ENCODE results near the gene RASD2.

RASD2 gene

DNA sequence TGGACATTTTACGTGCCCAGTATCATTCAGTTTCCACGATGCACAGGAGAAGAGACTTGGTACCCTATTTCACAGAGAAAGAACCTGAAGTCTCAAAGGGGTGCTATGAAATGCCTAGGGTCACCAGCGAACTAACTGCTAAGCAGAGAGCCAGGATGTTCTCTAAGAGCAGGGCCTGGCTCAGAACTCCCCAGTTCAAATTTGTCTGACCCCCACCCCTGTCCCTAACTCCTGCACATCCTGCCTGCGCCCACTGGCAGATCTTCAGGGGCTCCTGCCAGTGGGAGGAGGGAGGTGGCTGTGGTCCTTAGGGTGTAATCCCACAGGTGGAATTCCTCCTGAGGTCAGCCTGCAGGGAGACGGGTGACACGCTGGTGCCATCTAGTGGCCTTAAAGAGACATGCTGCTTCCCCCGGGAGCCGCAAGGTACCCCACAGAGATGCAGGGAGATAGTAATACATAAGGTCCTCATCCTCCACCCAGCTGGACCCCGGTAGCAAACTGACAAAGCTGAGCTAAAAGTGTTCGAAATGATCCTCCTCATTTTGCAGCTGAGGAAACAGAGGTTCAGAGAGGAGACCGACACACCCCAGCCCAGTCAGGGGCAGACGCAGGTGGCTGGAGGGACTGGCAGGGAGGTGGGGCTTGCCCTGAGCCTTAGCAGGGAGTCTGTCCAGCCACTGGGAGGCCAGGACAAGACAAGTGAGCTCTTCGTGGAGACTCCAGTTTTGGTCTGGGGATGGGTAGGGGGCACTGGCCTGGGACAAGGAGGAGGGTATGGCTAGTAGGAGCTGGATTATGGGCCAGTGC, 42.4 kb downstream of the RASD2 start:
- peak; percentile 51 for DNase-seq (ENCODE audit: low spot score)

DNA sequence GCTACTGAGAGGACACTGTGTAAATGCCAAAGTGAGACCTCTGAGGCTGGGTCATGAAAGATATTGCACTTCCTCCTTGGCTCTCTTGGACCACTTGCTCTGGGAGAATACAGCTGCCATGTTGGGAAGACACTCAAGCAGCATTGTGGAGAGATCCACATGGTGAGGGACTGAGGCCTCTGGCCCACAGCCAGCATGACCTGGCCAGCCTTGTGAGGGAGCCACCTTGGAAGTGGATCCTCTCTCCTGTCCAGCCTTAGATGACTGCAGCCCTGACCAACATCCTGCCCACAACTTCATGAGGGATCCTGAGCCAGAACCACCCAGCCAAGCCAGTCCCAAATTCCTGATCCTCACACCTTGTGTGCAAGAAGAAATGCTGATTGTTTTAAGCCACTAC, 46.1 kb downstream of the RASD2 start:
- no peak for DNase-seq (ENCODE audit: low spot score)

DNA sequence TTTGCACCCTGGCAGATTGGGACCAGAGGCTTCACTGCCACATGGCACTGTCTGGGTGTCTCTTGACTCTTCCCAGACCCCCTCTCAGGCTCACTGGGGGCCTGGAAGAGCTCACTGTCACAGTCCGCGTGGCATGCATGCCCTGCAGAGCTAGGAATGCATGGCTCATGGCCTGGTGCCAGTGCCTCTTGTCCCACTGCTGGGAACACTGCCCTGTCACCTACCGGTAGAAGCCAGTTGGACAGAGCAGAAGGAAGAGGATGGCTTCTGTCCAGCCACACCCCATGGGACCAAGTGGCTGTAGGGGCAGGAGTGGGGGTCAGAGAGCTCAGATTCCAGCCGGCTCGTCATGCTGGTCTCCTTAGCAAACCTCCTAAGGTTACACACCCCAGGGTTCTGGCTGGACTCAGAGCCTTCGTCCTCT, 46.8 kb downstream of the RASD2 start:
- no peak for DNase-seq (ENCODE audit: low spot score)

DNA sequence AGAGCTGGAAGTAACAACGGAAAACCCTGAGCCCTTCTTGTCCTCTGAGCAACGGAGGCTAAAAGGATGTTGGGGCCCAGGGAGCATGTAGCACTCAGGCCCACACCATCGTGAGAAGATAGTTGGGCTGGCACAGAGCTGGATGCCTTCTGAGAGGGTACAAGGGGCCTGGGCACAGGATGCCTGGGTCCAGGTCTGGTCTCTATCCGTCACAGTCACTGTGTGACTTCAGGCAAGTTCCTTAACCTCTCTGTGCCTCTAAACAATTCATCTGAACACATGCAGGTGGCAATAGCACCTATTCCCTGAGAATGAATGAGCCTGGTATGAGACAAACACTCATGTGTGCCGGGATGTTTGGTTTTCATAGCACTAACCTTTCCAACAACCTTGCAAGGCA, 47.3 kb downstream of the RASD2 start:
- no peak for DNase-seq (ENCODE audit: low spot score)

DNA sequence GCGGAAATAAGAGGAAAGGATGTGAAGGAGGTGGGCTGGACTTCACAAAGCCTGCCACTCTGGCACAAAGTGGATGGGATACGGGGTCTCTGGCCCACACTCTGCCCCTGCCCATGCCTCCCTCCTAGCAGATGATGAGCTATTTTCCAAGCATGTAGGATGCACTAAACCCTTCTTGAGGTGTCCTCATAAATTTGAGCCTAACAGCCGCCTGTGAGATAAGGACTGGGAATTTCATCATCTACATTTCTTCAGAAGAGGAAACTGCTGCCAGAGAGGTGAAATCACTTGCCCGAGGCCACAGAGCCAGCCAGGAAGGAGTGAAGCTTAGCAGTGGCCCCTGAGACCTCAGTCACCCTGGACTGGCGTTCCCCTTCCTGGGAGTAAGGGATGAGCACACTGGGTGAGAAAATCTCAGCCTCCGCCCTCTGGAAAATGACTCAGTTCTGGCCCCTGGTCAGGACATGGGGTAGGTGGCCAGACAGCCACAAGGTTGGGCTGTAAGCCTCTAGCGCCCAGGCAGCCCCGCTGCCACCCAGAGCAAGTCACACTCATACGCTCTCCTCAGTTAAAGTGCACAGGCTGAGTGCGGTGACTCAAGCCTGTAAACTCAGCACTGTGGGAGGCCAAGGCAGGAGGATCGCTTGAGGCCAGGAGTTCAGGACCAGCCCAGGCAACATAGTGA, 48.6 kb downstream of the RASD2 start:
- no peak for DNase-seq (ENCODE audit: low spot score)

DNA sequence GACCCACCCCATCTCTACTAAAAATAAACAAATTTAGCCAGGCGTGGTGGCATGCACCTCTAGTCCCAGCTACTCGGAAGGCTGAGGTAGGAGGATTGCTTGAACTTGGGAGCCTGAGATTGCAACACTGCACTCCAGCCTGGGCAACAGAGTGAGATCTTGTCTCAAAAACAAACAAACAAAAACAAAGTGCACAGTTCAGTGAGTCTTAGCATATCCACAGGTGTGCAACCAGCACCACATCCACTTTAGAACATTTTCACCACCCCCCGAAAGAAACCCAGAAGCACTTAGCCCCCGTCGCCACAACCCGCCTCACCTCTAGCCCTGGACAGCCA, 49.1 kb downstream of the RASD2 start:
- DNase-seq (ENCODE audit: low spot score), result no peak

GRCh38 chr22:35590634-35591295, 50.1 kb downstream of the RASD2 start:
- DNase-seq (ENCODE audit: low spot score), result no peak

DNA sequence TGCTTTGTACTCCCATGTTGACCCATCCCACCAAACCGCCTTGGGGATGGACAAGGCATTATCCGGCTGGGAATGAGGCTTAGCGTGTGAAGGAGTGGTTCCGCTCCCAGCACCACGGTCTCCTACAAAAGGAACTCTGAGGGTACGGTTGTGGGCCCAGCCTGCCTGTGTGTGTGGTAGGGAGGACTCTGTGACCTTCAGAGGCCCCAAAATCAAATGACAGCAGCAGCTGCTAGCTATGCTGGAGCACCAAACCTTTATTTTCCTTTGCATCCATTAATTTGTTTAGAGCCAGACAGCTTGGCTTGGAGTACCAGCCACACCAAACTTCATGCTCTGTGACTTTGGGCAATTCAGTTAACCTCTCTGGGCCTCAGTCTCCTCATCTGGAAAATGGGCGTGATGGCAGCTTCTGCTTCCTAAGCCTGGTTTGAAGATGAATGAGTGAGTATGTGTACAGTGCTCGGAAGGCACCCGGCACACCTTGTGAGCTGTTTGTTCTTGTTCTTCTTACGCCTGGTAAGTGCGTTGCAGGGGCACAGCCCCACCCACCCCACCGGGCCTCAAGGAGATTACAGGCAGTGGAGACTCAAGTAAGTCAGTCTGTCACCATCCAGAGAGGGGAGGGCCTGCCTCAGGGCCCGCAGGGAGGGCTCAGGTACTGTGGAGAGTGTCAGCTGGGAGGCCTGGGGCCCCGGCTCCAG, 51.2 kb downstream of the RASD2 start:
- no peak for DNase-seq (ENCODE audit: low spot score)

- DNase-seq (ENCODE audit: low spot score), result no peak
These were observed 51.9 kb downstream of the RASD2 start for GRCh38 chr22:35592418-35592967.

DNA sequence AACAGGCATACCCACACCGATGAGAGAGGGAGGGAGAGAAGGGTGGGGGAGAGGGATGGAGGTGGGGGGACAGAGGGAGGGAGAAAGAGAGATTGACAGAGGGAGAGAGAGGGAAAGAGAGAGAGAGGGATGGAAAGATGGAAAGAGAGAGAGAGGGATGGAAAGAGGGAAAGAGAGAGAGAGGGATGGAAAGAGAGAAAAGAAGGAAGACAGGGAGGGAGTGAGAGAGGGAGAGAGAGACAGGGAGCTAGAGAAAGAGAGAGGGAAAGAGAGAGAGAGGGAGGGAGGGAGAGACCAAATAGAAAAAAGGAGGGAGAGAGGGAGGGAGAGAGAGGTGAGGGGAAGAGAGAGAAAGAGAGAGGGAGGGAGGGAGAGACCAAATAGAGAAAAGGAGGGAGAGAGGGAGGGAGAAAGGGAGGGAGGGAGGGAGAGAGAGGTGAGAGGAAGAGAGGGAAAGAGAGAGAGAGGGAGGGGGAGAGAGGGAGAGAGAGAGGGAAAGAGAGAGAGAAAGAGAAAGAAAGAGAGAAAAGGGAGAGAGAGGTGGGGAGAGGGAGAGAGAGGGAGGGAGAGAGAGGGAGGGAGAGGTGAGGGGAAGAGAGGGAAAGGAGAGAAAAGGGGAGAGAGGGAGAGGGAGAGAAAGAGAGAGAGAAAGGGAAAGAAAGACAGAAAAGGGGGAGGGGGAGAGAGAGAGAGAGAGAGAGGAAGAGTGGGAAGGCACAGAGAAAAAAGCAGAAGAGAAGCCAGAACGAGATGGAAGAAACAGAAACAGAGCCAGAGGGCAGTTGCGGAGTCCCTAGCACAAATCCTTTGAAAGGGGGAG, 52.6 kb downstream of the RASD2 start:
- no peak for DNase-seq (ENCODE audit: low spot score)

DNA sequence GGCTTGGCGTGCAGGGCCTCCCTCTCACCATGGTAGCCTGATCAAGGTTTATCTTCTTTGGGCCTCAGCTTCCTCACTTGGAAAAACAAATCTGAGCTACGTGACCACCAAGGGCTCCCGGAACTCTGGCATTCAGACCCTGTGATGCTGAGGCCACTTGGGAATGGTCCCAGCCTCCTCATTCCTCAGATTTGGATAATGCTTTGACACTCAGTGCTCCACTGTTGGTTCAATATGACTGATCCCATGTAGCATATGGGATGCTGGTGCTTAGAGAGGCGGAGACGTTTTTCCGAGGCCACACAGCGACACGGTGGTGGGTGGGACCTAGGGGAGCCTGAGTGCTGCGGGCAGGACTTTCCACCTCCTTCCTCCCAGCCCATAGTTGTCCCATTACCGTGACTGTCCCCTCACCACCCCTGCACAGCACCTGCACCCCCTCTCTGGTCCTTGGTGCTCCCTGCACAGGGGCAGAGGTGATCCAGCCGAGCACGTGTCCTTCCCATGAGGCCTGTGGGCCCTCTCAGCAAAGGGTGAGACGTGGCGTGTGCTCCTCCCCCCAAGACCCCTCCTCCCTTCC, 53.4 kb downstream of the RASD2 start:
- DNase-seq (ENCODE audit: low spot score), result no peak

DNA sequence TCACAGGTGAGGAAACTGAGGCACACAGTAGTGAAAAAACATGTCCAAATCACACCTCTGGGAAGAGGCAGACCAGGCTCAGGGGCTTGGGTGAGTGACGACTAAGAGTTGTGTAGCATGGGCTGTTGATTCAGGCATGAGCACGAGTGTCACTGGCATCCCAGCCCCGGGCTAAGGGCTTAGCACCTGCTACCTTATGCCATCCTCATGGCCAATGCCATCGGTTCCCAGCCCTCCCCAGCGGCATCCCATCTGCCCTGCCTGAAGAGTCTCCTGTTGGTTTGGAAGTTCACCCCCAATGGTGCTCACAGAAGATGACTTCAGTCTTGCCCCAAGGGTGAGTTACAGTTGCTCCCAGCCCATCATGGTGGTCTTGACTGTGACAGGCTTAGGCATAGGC, 54.1 kb downstream of the RASD2 start:
- no peak for DNase-seq (ENCODE audit: low spot score)

DNA sequence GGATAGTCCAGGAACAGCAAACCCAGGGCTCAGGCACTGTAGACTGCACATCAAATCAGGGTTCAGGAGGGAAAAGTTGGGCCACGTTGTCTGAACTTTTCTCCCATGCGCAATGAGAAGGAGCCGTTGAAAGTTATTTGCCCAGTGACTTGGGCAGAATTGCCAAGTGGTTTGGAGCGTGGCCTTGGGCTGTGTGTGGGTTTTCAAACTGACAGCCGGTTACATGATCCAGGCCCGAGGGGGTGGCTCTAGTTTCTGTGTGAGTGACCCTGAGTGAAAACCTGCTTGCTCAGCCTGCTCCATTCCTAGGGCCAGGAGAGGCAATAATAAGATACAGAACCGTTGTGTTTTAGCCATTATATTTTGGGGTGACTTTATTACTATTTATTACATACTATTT, 56.2 kb downstream of the RASD2 start:
- DNase-seq (ENCODE audit: low spot score), result no peak

DNA sequence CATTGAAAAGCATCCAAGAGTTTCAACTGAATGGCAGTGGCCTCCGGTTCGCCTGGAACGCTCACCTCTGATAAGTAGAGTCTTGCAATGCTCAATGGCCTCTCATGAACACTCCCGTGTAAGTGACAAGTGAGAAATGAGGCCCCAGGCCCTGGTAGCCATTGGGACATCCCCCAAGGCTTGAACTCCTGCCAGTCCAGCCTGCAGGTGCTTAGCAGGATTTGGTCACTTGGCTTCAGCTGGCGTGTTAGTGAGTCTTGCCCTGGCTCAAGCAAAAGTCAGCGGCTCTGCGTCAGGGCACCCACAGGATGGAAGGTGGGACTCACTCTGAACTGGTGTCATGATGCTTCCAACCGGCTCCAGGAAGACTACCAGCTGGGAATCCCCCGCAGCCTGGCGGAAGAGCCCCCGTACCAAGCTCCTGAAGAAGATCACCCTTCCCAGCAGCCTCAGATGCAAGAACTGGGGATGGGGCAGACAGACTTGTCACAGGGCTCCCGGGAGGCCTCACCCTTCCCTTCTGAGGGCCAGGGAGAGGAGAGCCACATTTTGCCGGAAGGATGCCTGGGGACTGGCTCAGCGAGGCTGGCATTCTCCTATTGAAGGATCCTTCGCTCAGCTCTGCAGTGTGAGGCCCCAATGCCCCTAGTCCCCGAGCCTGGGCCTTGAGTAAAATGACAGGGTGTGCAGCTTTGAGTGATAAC, 57.2 kb downstream of the RASD2 start:
- DNase-seq (ENCODE audit: low spot score), result no peak

GRCh38 chr22:35598396-35598710, 57.7 kb downstream of the RASD2 start:
- no peak for DNase-seq (ENCODE audit: low spot score)

DNA sequence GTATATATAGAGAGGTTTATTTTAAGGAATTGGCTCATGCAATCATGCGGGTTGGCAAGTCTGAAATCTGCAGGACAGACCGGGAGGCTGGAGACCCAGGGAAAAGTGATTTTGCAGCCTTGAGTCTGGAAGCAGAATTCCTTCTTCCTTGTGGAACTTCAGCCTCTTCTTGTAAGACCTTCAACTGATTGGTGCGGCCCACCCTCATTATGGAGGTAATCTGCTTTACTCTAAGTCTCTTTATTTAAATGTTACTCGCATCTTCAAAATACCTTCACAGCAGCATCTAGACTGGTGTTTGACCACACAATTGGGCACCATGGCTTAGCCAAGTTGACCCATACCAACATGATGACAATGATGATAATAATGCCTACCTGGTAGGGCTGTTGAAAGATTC, 58.7 kb downstream of the RASD2 start:
- DNase-seq (ENCODE audit: low spot score), result no peak

DNA sequence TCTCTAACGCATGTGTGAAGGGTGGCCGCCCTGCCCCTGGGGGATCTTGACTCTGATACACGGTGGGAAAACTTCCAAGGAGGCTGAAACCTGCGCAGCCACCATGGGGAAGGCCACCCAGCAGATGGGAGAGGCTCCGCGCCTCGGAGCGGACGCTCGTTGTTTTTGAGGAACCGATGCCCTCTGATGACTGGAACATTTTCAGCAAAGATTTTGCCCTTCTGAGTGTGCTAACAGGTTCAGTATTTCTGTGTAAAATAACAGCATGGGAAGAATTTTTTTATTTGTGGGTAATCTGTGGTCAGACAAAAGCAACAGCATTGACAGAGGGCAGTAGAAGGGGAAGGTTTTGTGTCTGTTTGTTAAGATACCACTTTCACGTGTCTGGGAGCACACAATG, 59.8 kb downstream of the RASD2 start:
- no peak for DNase-seq (ENCODE audit: low spot score)

DNA sequence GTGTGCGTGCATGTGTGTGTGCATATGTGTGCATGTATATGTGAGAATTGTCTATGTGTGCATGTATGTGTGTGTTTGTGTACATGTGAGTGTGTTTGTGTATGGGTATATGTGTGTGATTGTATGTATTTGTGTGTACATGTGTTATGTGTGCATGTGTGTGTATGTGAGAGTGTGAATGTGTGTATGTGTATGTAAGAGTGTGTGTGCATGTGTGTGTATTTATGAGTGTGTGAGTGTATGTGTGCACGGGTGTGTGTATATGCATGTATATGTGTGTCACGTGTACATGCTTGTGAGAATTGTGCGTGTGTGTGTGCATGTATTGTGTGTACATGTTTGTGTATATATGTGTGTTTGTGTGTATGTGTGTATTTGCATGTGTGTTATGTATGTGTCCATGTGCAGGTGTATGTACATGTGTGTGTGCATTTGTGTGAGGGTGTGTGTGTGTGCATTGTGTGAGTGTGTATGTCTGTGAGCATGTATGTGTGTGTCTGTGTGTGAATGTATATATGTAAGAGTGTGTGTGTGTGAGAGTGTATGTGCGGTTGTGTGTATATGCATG, 60.5 kb downstream of the RASD2 start:
- no peak for DNase-seq (ENCODE audit: low spot score)

DNA sequence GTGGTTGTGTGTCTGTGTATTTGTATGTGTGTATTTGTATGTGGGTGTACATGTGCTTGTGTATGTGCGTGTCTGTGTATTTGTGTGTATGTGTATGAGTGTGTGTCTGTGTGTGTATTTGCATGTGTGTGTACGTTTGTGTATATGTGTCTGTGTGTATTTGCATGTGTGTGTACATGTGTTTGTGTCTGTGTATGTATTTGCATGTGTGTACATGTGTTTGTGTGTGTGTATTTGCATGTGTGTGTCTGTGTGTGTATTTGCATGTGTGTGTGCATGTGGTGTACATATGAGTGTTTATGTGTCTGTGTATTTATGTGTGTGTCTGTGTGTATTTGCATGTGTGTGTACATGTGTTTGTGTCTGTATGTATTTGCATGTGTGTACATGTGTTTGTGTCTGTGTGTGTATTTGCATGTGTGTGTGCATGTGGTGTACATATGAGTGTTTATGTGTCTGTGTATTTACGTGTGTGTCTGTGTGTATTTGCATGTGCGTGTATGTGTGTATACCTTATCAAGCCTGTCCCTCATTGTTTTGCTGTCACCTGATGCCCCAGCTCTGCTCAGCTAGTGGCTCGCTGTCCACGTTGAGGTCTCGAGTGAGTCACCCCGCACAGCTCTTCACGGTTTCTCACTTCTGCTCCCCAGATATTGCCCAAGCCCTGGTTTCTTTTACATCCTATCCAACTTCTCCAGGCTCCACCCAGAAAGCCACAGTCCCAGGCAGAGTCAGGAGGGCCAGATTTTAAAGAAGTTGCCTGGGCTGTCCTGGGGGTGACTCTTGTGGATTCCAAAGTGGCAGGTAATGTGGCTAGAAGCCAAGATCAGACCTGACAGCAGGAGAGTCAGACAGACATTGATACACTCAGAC, 61.3 kb downstream of the RASD2 start:
- no peak for DNase-seq (ENCODE audit: low spot score)
